ENCODE measurements around the gene SLC16A3.
A peak's percentile ranks its signal among the peaks of the same experiment; 100 is the strongest.
"Not testable (repeated sequence)": the region's sequence is repeated elsewhere in the genome, so short reads cannot be mapped to it uniquely, and the experiment has no call there.

The SLC16A3 gene

GRCh38 chr17:82247182-82247823 lies 18.5 kb downstream of the SLC16A3 start:
- no peak for DNase-seq (ENCODE audit: low read depth in 2 of 2)

- no peak for DNase-seq (ENCODE audit: low read depth in 2 of 2)
These were observed 19.2 kb downstream of the SLC16A3 start for GRCh38 chr17:82247856-82248671.

GRCh38 chr17:82248815-82249674 lies 20.2 kb downstream of the SLC16A3 start:
- no peak for DNase-seq (ENCODE audit: low read depth in 2 of 2)

GRCh38 chr17:82249896-82250581 lies 21.2 kb downstream of the SLC16A3 start:
- no peak for DNase-seq (ENCODE audit: low read depth in 2 of 2)

GRCh38 chr17:82250868-82251500 lies 22.1 kb downstream of the SLC16A3 start:
- no peak for DNase-seq (ENCODE audit: low read depth in 2 of 2)

GRCh38 chr17:82252511-82253178 lies 23.8 kb downstream of the SLC16A3 start:
- no peak for DNase-seq (ENCODE audit: low read depth in 2 of 2)

GRCh38 chr17:82253179-82253544 lies 24.3 kb downstream of the SLC16A3 start:
- no peak for DNase-seq (ENCODE audit: low read depth in 2 of 2)

- not testable (repeated sequence) for DNase-seq (ENCODE audit: low read depth in 2 of 2)
These were observed 25.3 kb downstream of the SLC16A3 start for GRCh38 chr17:82254096-82254495.

- DNase-seq (ENCODE audit: low read depth in 2 of 2) = not testable (repeated sequence)
These were observed 25.9 kb downstream of the SLC16A3 start for GRCh38 chr17:82254746-82255145.

GRCh38 chr17:82255402-82255972 lies 26.6 kb downstream of the SLC16A3 start:
- DNase-seq (ENCODE audit: low read depth in 2 of 2) = no peak

GRCh38 chr17:82256242-82256885 lies 27.5 kb downstream of the SLC16A3 start:
- DNase-seq (ENCODE audit: low read depth in 2 of 2) = no peak

GRCh38 chr17:82257473-82257872 lies 28.6 kb downstream of the SLC16A3 start:
- DNase-seq (ENCODE audit: low read depth in 2 of 2) = peak in 1 of 2 experiments; percentile 36

- DNase-seq (ENCODE audit: low read depth in 2 of 2) = no peak
These were observed 29.7 kb downstream of the SLC16A3 start for GRCh38 chr17:82258555-82258954.

- not testable (repeated sequence) for DNase-seq (ENCODE audit: low read depth in 2 of 2)
These were observed 31.4 kb downstream of the SLC16A3 start for GRCh38 chr17:82259972-82260961.

GRCh38 chr17:82262344-82262743 lies 33.5 kb downstream of the SLC16A3 start:
- DNase-seq (ENCODE audit: low read depth in 2 of 2) = no peak

- DNase-seq (ENCODE audit: low read depth in 2 of 2) = no peak
These were observed 34.8 kb downstream of the SLC16A3 start for GRCh38 chr17:82263641-82264040.

- no peak for DNase-seq (ENCODE audit: low read depth in 2 of 2)
These were observed 37.3 kb downstream of the SLC16A3 start for GRCh38 chr17:82266142-82266541.

- DNase-seq (ENCODE audit: low read depth in 2 of 2) = no peak
These were observed 38.9 kb downstream of the SLC16A3 start for GRCh38 chr17:82267575-82268379.

All from stimulated activated CD4-positive, alpha-beta T cell treated with anti-CD3 and anti-CD28 coated beads, Interleukin-12 subunit alpha, Interleukin-12 subunit beta, amount 100 ng/mL, for 24 hours (primary cell).